CD14-positive monocyte (primary cell): ENCODE measurements around the gene DMGDH. TPM values are rescaled to one million over a fixed set of nuclear protein-coding genes. Genes with fewer than 3 reads are reported as not detected.

Source experiments
- DNase-seq, 3 donors: peaks; one replicate each; pipeline ENCODE4 v3.0.0-alpha.2; 2011 to 2022
- H2AFZ ChIP-seq: 2 replicates; pipeline ENCODE4 v1.6.0; 2012; ENCODE audit warnings: mild to moderate bottlenecking, low read depth, low read length, inconsistent platforms; ENCODE audit not compliant: insufficient read depth, poor library complexity, severe bottlenecking
- H3K27ac ChIP-seq, 2 donors: 1 replicate in 1 of 2; 2 replicates in 1 of 2; pipeline ENCODE4 v1.5.1; 2012 to 2013; ENCODE audit warnings: low read length in 2 of 2, control low read depth in 1 of 2, inconsistent platforms in 1 of 2, low read depth in 1 of 2, mild to moderate bottlenecking in 1 of 2
- H3K27me3 ChIP-seq, 2 donors: one replicate each; pipeline versions ENCODE4 v1.6.0 to v1.6.1; 2011 to 2013; ENCODE audit warnings: low read length in 2 of 2; ENCODE audit not compliant: control insufficient read depth in 2 of 2, insufficient read depth in 2 of 2
- H3K36me3 ChIP-seq, 2 donors: replicated peaks in 1 of 2; 1 replicate in 1 of 2; 2 replicates in 1 of 2; pipeline versions ENCODE4 v1.5.1 to v1.6.1; 2012 to 2013; ENCODE audit warnings: low read length in 2 of 2, control low read depth in 1 of 2, inconsistent platforms in 1 of 2, mild to moderate bottlenecking in 1 of 2; ENCODE audit not compliant: insufficient read depth in 2 of 2, control insufficient read depth in 1 of 2
- H3K4me1 ChIP-seq, 2 donors: 1 replicate in 1 of 2; 2 replicates in 1 of 2; pipeline versions ENCODE4 v1.5.1 to v1.6.1; 2012 to 2013; ENCODE audit warnings: low read length in 2 of 2, control low read depth in 1 of 2, inconsistent platforms in 1 of 2, mild to moderate bottlenecking in 1 of 2, moderate library complexity in 1 of 2; ENCODE audit not compliant: insufficient read depth in 2 of 2, control insufficient read depth in 1 of 2
- H3K4me2 ChIP-seq: replicated peaks from 2 replicates; pipeline ENCODE3; 2012; ENCODE audit warnings: low read length, moderate library complexity, mild to moderate bottlenecking; ENCODE audit not compliant: poor library complexity, severe bottlenecking; ENCODE audit errors: extremely low read depth
- H3K4me3 ChIP-seq, 3 experiments: fragments of 200-600 bp in 1 of 3; sonication (generic) in 1 of 3; replicated peaks in 1 of 3; 1 replicate in 2 of 3; 2 replicates in 1 of 3; pipeline ENCODE4 v1.5.1; 2011 to 2013; ENCODE audit warnings: low read length in 3 of 3, mild to moderate bottlenecking in 3 of 3, control low read depth in 2 of 3, low read depth in 2 of 3, inconsistent platforms in 1 of 3, moderate library complexity in 1 of 3
- H3K79me2 ChIP-seq: 2 replicates; pipeline ENCODE4 v1.6.0; 2012; ENCODE audit warnings: mild to moderate bottlenecking, control low read depth, inconsistent platforms, low read length, moderate library complexity; ENCODE audit not compliant: insufficient read depth
- H3K9ac ChIP-seq: 2 replicates; pipeline ENCODE4 v1.6.0; 2017; ENCODE audit warnings: low read length, mild to moderate bottlenecking; ENCODE audit not compliant: insufficient read depth, poor library complexity, severe bottlenecking
- H3K9me3 ChIP-seq, 2 donors: replicated peaks in 1 of 2; 1 replicate in 1 of 2; 2 replicates in 1 of 2; pipeline versions ENCODE4 v1.5.1 to v1.6.1; 2012 to 2013; ENCODE audit warnings: low read length in 2 of 2, control low read depth in 1 of 2; ENCODE audit not compliant: control insufficient read depth in 1 of 2, insufficient read depth in 1 of 2
- H4K20me1 ChIP-seq: 2 replicates; pipeline ENCODE4 v1.6.0; 2012; ENCODE audit warnings: mild to moderate bottlenecking, low read length, control low read depth, moderate library complexity; ENCODE audit not compliant: insufficient read depth
- H3K27ac Mint-ChIP-seq, 7 donors: one replicate each; pipeline ENCODE4 v1.8.0; 2020; ENCODE audit warnings: mild to moderate bottlenecking in 7 of 7, mixed read lengths in 7 of 7, moderate library complexity in 6 of 7, inconsistent platforms in 2 of 7
- H3K27me3 Mint-ChIP-seq, 3 donors: one replicate each; pipeline ENCODE4 v1.8.0; 2021 to 2022; ENCODE audit warnings: low read depth in 3 of 3, mild to moderate bottlenecking in 3 of 3, mixed read lengths in 3 of 3, moderate library complexity in 3 of 3, inconsistent platforms in 1 of 3
- H3K36me3 Mint-ChIP-seq, 2 donors: one replicate each; pipeline ENCODE4 v1.8.0; 2020; ENCODE audit warnings: mixed read lengths in 2 of 2, inconsistent platforms in 1 of 2, mild to moderate bottlenecking in 1 of 2
- H3K4me1 Mint-ChIP-seq: one replicate; pipeline ENCODE4 v1.8.0; 2020; ENCODE audit warnings: mild to moderate bottlenecking, mixed read lengths
- H3K4me3 Mint-ChIP-seq, 2 donors: one replicate each; pipeline ENCODE4 v1.8.0; 2020; ENCODE audit warnings: mild to moderate bottlenecking in 2 of 2, mixed read lengths in 2 of 2, moderate library complexity in 1 of 2
- H3K9me3 Mint-ChIP-seq, 7 donors: one replicate each; pipeline ENCODE4 v1.8.0; 2020 to 2022; ENCODE audit warnings: mixed read lengths in 7 of 7, mild to moderate bottlenecking in 6 of 7, moderate library complexity in 6 of 7, inconsistent platforms in 2 of 7
- WGBS: methylation state at CpG from one replicate; pipeline ENCODE4 v1.1.5; 2013; ENCODE audit warnings: missing lambda C conversion rate; ENCODE audit not compliant: insufficient coverage; 5-methylcytosine and 5-hydroxymethylcytosine counted together
- intact Hi-C, 2 donors: fragments of 100-400 bp; cut with micrococcal nuclease; formaldehyde crosslinking; loops; one replicate each; pipeline versions ENCODE4 v1.15.0 to v1.15.1; 2023
- polyA plus RNA-seq, 3 donors: library from polyadenylated mRNA; depleted of rRNA in 1 of 3; unstranded in 2 of 3; stranded (reverse) in 1 of 3; fragments of 300-500 nt in 2 of 3; fragments of >200 nt in 1 of 3; fragmentation: Illumina TruSeq in 2 of 3; gene quantifications; 1 replicate in 2 of 3; 2 replicates in 1 of 3; pipeline ENCODE4 v1.2.3, GENCODE V29; 2012 to 2021
- TF ChIP-seq, protein P1 (sequence below): fragments of 200-600 bp; IDR thresholded peaks from one replicate; pipeline ENCODE4 v1.8.0; 2022; ENCODE audit warnings: antibody characterized with exemption, mild to moderate bottlenecking

DMGDH gene
- polyA plus RNA-seq, 3 donors: not detected

DNA sequence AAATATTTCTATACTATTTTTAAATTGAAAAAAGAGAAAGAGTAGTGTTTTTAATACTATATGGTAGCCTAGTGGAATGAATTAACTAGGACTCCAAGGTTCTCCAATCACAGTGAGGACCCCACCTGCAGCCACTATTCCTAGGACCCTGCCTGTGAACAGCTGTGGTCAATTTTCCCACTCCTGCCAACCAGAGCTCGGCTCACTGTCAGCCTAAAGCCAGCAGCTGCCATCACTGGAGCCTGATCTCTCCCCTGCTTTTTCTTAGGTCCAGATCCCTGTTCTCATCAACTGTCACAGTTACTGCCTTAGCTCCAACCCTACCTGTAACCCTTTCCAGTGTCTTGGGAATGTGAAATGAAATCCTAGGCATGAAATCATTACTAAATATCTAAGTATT lies 109.7 kb downstream of the DMGDH start:
- H3K4me3 ChIP-seq: no peak overlapping the region
- intact Hi-C loops: loop anchor here in 1 of 2 donors (10.0 kb wide), 1 partner anchor 55 kb away; no protein-coding TSS in a partner anchor
- 100% methylated on average over 1 of the region's 1 CpG for WGBS

GRCh38 chr5:78958672-78959445 lies 110.6 kb downstream of the DMGDH start:
- Mint-ChIP-seq H3K4me1 (peaks cover 8% of the 10 kb centered on the region), H3K27ac (peak overlapping the region in 1 of 7 donors; percentile 48), H3K9me3 (no peaks in the 10 kb centered on the region), H3K4me3 (no peak overlapping the region), H3K27me3 (peaks cover 0 to 3% (median 2%) of the 10 kb centered on the region in 3 donors), H3K36me3 (peaks cover 59 to 66% of the 10 kb centered on the region in 2 donors)
- Histone ChIP-seq H2AFZ (no peak overlapping the region), H3K36me3 (peaks cover 27 to 63% of the 10 kb centered on the region in 2 donors), H3K4me1 (no peaks in the 10 kb centered on the region), H3K27ac (no peak overlapping the region), H3K9me3 (no peaks in the 10 kb centered on the region), H3K9ac (no peak overlapping the region), H3K27me3 (no peaks in the 10 kb centered on the region), H3K4me2 (no peak overlapping the region), H3K4me3 (no peak overlapping the region), H3K79me2 (no peaks in the 10 kb centered on the region), H4K20me1 (no peaks in the 10 kb centered on the region)
- 0% methylated on average over 1 of the region's 3 CpGs for WGBS
- intact Hi-C loops: no loop called here
- TF ChIP-seq, protein P1, sequence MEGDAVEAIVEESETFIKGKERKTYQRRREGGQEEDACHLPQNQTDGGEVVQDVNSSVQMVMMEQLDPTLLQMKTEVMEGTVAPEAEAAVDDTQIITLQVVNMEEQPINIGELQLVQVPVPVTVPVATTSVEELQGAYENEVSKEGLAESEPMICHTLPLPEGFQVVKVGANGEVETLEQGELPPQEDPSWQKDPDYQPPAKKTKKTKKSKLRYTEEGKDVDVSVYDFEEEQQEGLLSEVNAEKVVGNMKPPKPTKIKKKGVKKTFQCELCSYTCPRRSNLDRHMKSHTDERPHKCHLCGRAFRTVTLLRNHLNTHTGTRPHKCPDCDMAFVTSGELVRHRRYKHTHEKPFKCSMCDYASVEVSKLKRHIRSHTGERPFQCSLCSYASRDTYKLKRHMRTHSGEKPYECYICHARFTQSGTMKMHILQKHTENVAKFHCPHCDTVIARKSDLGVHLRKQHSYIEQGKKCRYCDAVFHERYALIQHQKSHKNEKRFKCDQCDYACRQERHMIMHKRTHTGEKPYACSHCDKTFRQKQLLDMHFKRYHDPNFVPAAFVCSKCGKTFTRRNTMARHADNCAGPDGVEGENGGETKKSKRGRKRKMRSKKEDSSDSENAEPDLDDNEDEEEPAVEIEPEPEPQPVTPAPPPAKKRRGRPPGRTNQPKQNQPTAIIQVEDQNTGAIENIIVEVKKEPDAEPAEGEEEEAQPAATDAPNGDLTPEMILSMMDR: no peak
- DNase-seq: no peak

More for the DNA sequence above, 109.7 kb downstream of the DMGDH start:
- H3K27me3 Mint-ChIP-seq: peaks cover 0 to 3% (median 2%) of the 10 kb centered on the region in 3 donors
- H2AFZ ChIP-seq: no peak overlapping the region
- H3K36me3 Mint-ChIP-seq: peaks cover 62 to 69% of the 10 kb centered on the region in 2 donors
- DNase-seq: no peak
- H3K79me2 ChIP-seq: no peaks in the 10 kb centered on the region
- peaks cover 34 to 68% of the 10 kb centered on the region in 2 donors for H3K36me3 ChIP-seq
- H3K27me3 ChIP-seq: no peaks in the 10 kb centered on the region
- H3K27ac ChIP-seq: no peak overlapping the region
- no peaks in the 10 kb centered on the region for H4K20me1 ChIP-seq
- H3K4me1 Mint-ChIP-seq: peaks cover 5% of the 10 kb centered on the region
- no peaks in the 10 kb centered on the region for H3K4me1 ChIP-seq
- no peak overlapping the region for H3K4me2 ChIP-seq
- no peaks in the 10 kb centered on the region for H3K9me3 Mint-ChIP-seq
- H3K9ac ChIP-seq: no peak overlapping the region
- H3K9me3 ChIP-seq: no peaks in the 10 kb centered on the region
- no peak overlapping the region for H3K27ac Mint-ChIP-seq
- TF ChIP-seq, protein P1: no peak
- no peak overlapping the region for H3K4me3 Mint-ChIP-seq
